Measurements from ENCODE around the gene CISD1. TPM values are rescaled to one million over a fixed set of nuclear protein-coding genes. Genes with fewer than 3 reads are reported as not detected.

The CISD1 gene
- total RNA-seq, 1 donor from 2014 or later, result 182 TPM

DNA sequence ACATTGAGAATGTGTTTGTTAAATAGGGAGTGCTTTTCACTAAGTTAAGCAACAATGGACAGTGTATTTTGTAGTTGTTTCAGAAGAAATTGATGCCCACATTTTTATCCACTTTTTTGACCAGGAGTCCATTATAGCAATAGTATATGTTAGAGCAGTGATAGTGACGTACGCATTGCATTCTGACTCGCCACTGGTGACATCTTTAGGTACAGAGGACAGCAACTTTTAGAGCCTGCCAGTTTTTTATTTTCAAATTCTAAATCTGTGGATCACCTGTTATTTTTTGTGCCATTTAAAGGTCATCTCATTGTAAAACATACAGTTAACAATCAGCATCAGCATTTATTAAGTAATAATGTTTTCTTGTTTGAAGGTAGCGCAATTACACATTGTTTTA is 67.3 kb downstream of the CISD1 start:
- DNase-seq (no peak), ATAC-seq (no peak)
- intact Hi-C loops (cut with micrococcal nuclease), result loop anchor here (10.0 kb wide), 1 partner anchor 49 kb away; the partner anchor contains the start of gene TFAM

Other genes with a start within 250 kb of the CISD1 start
- 2.2 TPM for gene IPMK, start 1.3 kb upstream of the CISD1 start, total RNA-seq
- gene UBE2D1, start 65.8 kb downstream of the CISD1 start, total RNA-seq, result 68.2 TPM
- gene TFAM, start 116.2 kb downstream of the CISD1 start, total RNA-seq, result 33.2 TPM
- 4.9 TPM for gene BICC1, start 243.7 kb downstream of the CISD1 start, total RNA-seq